Epithelial cell of proximal tubule (primary cell): ENCODE data around the gene TBC1D21. TPM values are rescaled to one million over a fixed set of nuclear protein-coding genes. Genes with fewer than 3 reads are reported as not detected.

Experiments used
- DNase-seq: peaks from one replicate; pipeline ENCODE4 v3.0.0-alpha.2; 2011; ENCODE audit warnings: low read depth
- H3K4me3 ChIP-seq: 2 replicates; pipeline ENCODE4 v1.5.1; 2011; ENCODE audit warnings: low read depth, mild to moderate bottlenecking, low read length
- total RNA-seq: library from RNA; depleted of rRNA; stranded (reverse); fragments of >200 nt; gene quantifications from 2 replicates; pipeline ENCODE4 v1.2.3, GENCODE V29; 2015
- TF ChIP-seq, protein P1 (sequence below): conservative IDR thresholded peaks from 2 replicates; pipeline ENCODE4 v1.5.1; 2012; ENCODE audit warnings: low read depth, mild to moderate bottlenecking, low read length

Gene TBC1D21
- total RNA-seq, 1 donor from 2014 or later = not detected

DNA sequence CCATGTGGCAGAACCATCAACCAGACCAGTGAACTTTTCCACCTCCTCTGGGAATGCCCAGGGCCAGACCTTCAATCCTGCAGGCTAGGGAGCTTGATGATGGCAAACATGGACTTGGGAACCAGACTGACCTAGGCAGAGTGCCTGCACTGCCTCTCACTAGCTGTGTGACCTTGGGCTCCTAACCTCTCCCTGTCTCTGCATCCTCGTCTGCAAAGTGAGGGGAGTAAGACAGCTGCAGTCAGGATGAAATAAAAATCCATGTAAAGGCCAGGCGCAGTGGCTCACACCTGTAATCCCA lies 35.4 kb downstream of the TBC1D21 start:
- no peak for DNase-seq
- no peak overlapping the region for H3K4me3 ChIP-seq
- TF ChIP-seq, protein P1, sequence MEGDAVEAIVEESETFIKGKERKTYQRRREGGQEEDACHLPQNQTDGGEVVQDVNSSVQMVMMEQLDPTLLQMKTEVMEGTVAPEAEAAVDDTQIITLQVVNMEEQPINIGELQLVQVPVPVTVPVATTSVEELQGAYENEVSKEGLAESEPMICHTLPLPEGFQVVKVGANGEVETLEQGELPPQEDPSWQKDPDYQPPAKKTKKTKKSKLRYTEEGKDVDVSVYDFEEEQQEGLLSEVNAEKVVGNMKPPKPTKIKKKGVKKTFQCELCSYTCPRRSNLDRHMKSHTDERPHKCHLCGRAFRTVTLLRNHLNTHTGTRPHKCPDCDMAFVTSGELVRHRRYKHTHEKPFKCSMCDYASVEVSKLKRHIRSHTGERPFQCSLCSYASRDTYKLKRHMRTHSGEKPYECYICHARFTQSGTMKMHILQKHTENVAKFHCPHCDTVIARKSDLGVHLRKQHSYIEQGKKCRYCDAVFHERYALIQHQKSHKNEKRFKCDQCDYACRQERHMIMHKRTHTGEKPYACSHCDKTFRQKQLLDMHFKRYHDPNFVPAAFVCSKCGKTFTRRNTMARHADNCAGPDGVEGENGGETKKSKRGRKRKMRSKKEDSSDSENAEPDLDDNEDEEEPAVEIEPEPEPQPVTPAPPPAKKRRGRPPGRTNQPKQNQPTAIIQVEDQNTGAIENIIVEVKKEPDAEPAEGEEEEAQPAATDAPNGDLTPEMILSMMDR = no peak

DNA sequence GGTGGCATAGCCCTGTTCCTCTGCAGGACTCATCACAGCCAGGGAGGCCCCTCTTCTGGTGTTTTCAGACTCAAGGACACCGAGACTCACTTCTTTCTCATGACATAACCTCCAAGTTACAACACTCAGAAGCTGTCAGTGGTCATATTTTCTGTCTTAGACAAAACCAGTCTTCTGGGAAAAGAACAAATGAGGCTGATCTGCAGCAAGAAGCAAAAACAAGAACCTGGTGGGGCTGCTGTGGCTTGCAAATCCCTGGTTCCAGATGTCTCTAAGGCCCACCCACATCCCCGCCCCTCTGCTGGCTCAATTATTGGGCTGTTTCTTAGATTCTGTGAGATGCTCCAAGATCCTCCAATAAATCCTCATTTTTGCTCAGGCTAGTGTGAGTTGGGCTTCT lies 36.3 kb downstream of the TBC1D21 start:
- TF ChIP-seq, protein P1 = no peak
- no peak overlapping the region for H3K4me3 ChIP-seq
- DNase-seq = no peak

DNA sequence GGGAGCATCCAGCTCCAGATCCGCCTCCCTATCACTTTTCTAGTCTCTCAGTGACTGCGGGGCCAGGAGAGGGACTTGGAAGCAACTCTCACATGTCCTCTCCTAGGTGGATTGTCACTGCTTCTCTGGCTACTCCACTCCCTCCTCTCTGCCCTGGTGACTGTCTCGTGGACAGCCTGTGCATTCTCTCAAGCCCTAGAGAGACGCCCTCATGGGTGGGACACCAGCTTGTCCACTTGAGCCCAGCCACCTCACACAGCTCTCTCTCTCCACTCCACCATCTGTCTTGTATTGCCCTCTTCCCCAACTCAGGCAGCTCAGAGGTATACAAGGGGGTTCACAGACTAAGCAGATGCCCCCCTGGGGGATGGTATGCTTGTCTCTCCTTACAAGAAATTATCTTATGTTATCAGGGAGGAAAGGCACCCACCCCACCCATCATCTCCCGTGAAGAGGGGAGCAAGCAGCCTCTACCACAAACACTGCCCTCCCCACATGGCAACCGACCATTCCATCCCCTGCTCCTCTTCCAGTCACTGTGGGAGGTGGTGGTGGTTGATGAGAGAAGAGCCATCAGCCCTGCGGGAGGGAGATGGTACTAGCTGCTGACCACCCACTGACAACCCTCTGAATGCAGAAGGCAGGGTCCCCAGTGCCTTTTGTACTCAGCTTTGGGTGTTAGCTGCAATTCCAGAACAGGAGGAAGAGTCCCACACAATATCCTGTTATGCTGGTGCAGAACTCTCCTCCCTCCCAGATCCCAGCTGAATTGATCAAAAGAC lies 37.3 kb downstream of the TBC1D21 start:
- H3K4me3 ChIP-seq = no peak overlapping the region
- DNase-seq = no peak
- TF ChIP-seq, protein P1 = no peak

DNA sequence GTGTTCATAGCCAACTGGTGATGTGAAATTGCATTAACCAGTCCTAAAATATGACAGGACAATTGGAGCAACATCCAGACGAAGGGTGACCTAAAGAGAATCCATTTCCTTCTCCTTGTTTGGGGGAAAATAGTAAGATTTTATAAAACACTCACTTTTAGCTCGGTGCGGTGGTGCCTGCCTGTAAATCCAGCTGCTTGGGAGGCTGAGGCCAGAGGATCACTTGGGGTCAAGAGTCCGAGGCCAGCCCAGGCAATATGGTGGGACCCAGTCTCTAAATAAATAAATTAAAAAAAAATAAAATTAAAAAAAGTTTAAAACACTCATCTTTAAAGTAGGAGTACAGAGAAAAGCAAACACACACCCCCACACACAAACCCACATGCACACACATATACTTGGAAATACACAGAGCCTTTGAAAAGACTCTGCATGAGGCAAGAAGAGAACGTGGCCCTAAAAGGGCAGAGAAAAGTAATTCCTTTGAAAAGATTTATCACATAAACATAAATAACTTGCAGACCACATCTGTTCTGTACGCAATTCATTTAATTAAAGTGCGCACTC lies 38.7 kb downstream of the TBC1D21 start:
- no peak for DNase-seq
- H3K4me3 ChIP-seq = no peak overlapping the region
- TF ChIP-seq, protein P1 = no peak

DNA sequence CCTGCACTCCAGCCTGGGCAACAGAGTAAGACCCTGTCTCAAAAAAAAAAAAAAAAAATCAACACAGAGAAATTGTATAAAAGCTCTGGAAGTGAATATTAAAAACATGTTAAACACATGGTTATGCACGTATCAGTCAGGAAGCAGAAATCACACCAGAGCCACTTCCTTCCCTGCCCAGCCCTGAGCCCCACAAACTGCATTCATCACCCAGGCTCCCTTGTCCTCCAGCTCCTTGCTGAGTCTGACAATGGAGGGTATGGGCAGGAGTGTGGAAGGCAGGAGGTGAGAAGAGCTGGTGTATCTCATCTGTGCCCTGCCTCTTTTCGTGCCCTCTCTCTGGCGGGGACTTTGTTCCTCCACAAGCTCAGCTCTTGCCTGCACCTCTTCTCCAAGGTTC lies 40.8 kb downstream of the TBC1D21 start:
- DNase-seq = no peak
- H3K4me3 ChIP-seq = no peak overlapping the region
- TF ChIP-seq, protein P1 = no peak

DNA sequence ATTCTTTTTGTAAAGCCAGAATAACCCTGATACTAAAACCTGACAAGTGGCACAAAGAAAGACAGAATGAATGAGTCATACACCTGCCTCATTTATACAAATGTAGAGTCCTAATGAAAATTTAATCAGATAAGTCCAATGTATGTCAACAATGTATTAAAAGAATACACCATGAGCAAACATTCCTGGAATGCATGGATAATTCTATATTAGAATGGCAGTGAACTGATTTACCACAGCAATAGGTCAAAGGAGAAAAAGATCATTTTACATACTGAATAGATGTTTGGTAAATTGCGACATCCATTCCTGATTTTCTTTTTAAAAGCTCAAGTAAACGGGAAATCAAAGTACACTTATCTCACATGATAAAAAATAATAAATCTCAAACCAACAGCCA lies 41.7 kb downstream of the TBC1D21 start:
- TF ChIP-seq, protein P1 = no peak
- H3K4me3 ChIP-seq = no peak overlapping the region
- no peak for DNase-seq

DNA sequence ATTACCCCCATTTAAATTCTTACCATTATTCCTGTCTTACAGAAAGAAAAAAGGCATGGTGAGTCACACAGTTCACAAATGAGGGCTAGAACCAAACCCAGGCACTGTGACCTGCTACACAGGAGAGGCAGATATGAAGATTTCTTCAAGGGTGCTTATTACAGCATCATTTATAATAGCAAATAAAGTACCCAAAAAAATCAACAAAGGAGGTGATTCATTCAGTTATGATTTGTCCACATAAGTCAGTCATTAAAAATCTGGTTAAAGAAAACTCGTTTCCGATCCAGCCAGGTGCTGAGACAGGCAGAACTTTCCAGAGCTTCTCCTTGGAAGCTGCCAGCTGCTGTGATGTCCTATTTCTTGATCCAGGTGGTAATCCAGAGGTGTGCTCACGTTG lies 45.4 kb downstream of the TBC1D21 start:
- H3K4me3 ChIP-seq = no peak overlapping the region
- TF ChIP-seq, protein P1 = no peak
- no peak for DNase-seq
